G401.6 (cell line): ENCODE measurements around the gene LGALS9B.
"Not testable (repeated sequence)": the region's sequence is repeated elsewhere in the genome, so short reads cannot be mapped to it uniquely, and the experiment has no call there.

Experiments
- FAIRE-seq: peaks from 2 replicates; lab custom pipeline; 2012; peaks lifted over from hg19 to GRCh38; lab: Jason Lieb, UNC

The LGALS9B gene

DNA sequence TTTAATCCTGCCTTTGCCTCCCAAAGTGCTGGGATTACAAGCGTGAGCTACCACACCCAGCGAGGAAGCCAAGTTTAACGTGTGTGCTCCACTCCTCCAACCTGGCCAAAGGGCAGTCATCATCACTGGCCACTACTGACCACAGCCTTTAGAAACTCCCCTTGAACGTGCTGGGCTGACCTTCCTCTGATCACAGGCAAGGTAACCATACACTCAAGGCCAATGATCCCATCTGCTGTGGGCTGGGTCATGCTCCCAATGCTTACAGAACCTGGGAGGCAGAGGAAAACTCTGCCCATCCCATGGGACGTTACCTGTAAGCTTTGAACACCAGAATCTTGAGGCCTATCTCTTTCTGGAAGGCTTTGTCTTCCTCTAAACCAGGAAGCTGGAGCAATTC is 51.9 kb downstream of the LGALS9B start:
- not testable (repeated sequence) for FAIRE-seq

DNA sequence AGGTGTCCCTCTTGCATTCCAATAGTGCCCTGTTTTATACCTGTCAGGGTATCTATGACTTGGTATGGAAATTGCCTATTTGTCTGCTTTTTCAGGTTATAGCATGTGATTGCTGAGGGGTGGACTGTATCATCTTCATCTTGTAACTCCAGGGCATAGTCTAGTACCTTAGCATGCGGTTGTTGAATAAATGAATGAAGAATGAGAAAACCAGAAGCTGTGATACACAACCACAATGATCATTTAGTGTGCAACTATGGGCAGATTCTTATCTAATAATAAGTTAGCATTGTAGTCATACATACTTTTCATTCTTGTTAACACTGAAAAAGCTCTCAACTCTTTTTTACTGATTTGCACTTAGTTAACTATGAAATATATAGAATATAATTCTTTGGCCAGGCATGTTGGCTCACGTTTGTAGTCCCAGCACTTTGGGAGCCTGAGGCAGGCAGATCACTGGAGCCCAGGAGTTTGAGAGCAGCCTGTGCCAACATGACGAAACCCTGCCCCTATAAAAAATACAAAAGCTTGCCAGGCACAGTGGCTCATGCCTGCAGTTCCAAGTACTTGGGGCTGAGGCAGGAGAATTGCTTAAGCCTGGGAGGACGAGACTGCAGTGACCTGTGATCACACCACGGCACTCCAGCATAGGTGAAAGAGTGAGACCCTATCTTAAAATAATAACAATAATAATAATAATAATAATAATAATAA is 65.9 kb downstream of the LGALS9B start:
- not testable (repeated sequence) for FAIRE-seq

DNA sequence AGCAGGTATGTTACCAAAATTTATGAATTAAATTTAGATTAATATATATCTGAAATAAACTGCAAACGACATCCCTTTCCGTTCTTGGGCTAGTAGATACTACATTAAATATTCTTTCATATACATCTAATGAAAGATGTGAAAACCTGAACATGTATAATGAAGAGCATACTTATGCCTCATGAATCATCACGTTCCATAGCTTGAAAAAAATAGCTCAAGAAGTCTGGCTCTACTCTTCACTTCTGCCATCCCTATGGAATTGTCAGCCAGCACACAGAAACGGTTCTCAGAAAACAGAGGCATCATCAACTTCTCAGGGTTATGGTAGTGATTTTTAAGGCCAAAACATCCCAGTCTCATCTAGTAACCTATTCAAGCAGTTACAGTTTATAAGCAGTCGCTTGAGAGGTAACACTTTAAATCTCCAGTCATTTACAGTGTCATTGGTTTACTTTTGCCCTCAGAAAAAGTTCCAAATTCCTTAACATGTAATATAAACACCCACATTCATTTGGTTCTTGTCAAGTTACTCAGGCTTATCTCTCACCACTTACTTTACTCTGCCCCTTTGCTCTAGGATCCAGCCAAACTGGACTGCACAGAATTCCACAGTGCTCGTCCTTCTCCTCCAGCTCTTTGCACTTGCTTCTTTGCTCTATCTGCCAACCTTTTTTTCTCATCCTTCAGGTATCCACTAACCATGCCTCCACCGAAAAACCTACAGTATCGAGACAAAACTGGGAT is 66.6 kb downstream of the LGALS9B start:
- not testable (repeated sequence) for FAIRE-seq
